WERI-Rb-1 (cell line): ENCODE results near the gene CCDC92.

ENCODE experiments used
- DNase-seq: peaks from one replicate; pipeline ENCODE4 v3.0.0-alpha.2; 2020
- H3K27ac ChIP-seq: fragments of 250-450 bp; sonication (Bioruptor Pico); 2 replicates; pipeline ENCODE4 v1.5.1; 2020; ENCODE audit warnings: mild to moderate bottlenecking, moderate library complexity
- H3K27me3 ChIP-seq: fragments of 250-450 bp; sonication (Bioruptor Pico); 2 replicates; pipeline ENCODE4 v1.5.1; 2021; ENCODE audit warnings: mild to moderate bottlenecking, low read depth, moderate library complexity; ENCODE audit not compliant: insufficient read depth, severe bottlenecking
- H3K36me3 ChIP-seq: fragments of 250-450 bp; sonication (Bioruptor Pico); 2 replicates; pipeline ENCODE4 v1.5.1; 2020; ENCODE audit warnings: mild to moderate bottlenecking, moderate library complexity
- H3K4me3 ChIP-seq: 2 replicates; pipeline ENCODE4 v1.5.1; 2011; ENCODE audit warnings: low read depth, mild to moderate bottlenecking, control low read depth, low read length
- H3K9me3 ChIP-seq: fragments of 250-450 bp; sonication (Bioruptor Pico); 2 replicates; pipeline ENCODE4 v1.5.1; 2021; ENCODE audit warnings: mild to moderate bottlenecking, moderate library complexity; ENCODE audit not compliant: severe bottlenecking
- TF ChIP-seq, protein P1 (sequence below): IDR thresholded peaks from 2 replicates; pipeline ENCODE4 v1.5.1; 2011; ENCODE audit warnings: low read depth, mild to moderate bottlenecking, control low read depth, inconsistent platforms, low read length

CCDC92 gene

DNA sequence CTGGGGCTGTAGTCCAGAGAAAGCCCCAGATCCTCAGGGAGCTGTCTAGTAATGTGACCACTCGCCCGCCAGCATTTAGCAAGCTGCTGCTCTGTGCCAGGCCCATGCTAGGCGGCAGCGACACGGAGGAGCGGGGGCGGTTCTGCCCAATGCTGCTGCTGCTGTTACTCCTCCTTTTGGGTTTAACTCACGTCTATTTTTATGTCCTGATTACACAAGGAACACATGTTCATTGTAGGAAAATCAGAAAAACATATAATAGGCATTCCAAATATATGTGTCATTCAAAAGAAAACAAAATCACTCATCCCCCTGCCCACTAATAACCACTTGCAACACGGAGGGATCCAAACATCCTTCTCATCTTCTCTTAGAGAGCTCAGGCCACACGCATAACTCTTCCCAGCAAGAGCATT is 30.4 kb downstream of the CCDC92 start:
- Histone ChIP-seq H3K27me3 (no peaks in the 10 kb centered on the region), H3K27ac (no peak overlapping the region), H3K4me3 (no peak overlapping the region), H3K36me3 (no peaks in the 10 kb centered on the region), H3K9me3 (no peaks in the 10 kb centered on the region)
- TF ChIP-seq, protein P1, sequence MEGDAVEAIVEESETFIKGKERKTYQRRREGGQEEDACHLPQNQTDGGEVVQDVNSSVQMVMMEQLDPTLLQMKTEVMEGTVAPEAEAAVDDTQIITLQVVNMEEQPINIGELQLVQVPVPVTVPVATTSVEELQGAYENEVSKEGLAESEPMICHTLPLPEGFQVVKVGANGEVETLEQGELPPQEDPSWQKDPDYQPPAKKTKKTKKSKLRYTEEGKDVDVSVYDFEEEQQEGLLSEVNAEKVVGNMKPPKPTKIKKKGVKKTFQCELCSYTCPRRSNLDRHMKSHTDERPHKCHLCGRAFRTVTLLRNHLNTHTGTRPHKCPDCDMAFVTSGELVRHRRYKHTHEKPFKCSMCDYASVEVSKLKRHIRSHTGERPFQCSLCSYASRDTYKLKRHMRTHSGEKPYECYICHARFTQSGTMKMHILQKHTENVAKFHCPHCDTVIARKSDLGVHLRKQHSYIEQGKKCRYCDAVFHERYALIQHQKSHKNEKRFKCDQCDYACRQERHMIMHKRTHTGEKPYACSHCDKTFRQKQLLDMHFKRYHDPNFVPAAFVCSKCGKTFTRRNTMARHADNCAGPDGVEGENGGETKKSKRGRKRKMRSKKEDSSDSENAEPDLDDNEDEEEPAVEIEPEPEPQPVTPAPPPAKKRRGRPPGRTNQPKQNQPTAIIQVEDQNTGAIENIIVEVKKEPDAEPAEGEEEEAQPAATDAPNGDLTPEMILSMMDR: no peak
- DNase-seq: no peak

DNA sequence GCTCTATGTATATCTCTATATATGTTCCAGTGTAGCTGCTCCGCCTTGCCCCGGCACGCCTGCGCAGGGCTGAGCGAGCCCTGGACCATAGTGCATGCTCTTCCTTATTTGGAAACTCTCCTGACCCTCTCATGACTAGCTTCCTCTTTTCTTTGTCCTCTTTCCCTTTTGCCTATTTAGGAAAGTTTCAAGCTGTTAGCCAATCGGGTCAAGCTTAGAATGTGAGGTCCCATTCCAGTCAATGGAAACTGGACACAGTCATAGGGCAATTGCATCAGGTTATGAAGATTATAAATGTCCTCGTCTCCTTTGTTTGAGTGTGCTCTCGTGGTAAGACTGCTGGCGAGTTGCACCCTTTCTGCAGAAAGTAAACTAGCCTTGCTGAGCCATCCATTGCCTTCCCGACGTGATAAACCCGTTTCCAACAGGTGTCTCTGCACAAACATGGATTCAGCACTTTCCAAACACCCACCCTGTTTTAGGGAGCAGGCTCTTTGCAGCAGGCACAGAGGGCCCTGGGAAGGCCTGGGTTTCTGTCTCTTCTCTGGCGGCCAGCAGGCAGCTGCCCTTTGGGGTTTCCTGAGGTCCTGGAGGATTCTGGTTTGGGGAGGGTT is 30.9 kb downstream of the CCDC92 start:
- no peak for DNase-seq
- TF ChIP-seq, protein P1: no peak
- Histone ChIP-seq H3K4me3 (no peak overlapping the region), H3K27me3 (no peaks in the 10 kb centered on the region), H3K9me3 (no peaks in the 10 kb centered on the region), H3K27ac (no peak overlapping the region), H3K36me3 (no peaks in the 10 kb centered on the region)

DNA sequence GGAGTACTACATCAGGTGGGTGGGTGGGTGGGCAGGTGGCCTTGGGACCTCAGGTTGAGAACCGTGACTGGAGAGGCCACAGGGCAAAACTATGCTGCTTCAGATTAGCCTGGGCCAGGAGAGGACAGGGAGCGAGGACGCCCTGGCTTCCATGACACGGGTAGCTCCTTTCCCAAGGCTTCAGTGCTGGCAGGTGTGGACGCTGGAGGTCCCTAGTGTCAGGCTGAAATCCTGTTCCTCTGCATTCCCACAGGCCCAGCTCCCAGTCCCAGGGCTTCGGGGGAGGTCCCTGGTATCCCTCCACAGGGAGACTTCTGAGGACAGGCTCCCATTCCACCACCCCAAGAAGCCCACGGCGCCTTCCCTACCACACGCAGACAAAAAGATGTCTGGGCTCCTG is 31.6 kb downstream of the CCDC92 start:
- TF ChIP-seq, protein P1: no peak
- Histone ChIP-seq H3K9me3 (no peaks in the 10 kb centered on the region), H3K36me3 (no peaks in the 10 kb centered on the region), H3K27me3 (no peaks in the 10 kb centered on the region), H3K27ac (no peak overlapping the region), H3K4me3 (no peak overlapping the region)
- no peak for DNase-seq

DNA sequence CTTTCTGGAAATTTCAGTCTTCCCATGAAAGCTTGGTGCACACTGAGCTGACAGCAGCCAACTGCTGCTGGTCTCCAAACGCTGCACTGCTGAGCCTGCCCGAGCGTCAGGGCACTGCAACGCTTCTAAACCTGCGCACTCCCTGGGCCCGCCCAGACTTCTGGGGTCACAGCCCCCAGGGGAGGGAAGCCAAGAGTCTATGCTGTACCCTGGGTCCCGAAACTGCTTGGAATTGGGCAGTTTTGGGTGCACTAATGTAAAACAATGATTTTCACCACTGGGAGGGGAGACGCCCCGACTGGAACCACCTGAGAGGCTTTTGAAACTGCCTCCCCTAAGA is 32.0 kb downstream of the CCDC92 start:
- Histone ChIP-seq H3K9me3 (no peaks in the 10 kb centered on the region), H3K36me3 (no peaks in the 10 kb centered on the region), H3K4me3 (no peak overlapping the region), H3K27ac (no peak overlapping the region), H3K27me3 (no peaks in the 10 kb centered on the region)
- DNase-seq: no peak
- TF ChIP-seq, protein P1: no peak

DNA sequence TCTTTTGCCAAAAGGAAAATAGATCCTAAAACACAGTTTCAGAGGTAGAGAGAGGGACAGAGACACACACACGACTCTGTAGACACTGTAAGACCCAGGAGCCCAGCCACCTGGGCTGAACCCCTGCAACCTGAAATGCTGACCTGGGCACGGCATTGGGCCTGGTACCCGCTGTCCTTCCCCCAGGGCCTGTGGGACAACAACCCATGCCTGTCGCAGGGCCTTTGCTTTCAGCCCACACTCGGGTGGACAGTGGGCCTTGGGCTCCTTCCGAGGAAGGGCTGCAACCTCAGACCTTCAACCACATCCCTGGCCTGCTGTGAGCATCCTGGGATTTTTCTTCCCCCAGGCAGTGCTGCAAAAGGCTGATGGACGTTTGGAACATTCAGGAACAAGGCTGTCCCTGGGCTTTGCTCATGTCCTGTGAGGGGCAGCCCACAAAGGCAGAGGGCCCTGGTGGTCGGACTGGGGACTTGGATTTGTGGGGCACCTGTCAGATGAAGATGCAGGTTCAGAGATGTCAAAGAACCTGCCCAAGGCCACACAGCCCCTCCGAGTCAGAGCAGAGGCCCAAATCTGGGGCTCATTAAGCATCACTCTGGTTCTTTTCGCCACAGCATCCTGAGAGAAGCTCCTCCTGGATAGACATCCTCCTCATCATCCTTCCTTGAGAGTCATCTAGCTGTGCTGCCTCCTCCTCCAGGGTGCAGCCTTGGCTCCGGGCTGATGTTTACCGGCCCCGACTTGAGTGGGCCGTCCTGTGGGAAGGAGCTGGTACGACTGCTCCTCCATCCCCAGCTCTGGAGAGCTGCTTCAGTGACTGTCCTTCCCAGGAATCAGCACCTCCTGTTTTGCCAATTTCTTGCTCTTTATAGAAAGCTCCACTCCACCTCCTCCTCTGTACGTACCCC is 32.7 kb downstream of the CCDC92 start:
- Histone ChIP-seq H3K36me3 (no peaks in the 10 kb centered on the region), H3K9me3 (no peaks in the 10 kb centered on the region), H3K27ac (no peak overlapping the region), H3K27me3 (no peaks in the 10 kb centered on the region), H3K4me3 (no peak overlapping the region)
- DNase-seq: no peak
- TF ChIP-seq, protein P1: no peak
